ENCODE results near the gene LPP. TPM values are rescaled to one million over a fixed set of nuclear protein-coding genes. Genes with fewer than 3 reads are reported as not detected.
A peak's percentile ranks its signal among the peaks of the same experiment; 100 is the strongest.

LPP gene
- total RNA-seq, 2 experiments from 2014 or later: 51.3 to 58.9 TPM

GRCh38 chr3:188824566-188824965, 670.6 kb downstream of the LPP start:
- Mint-ChIP-seq H3K36me3 (ENCODE audit: low read depth) (no peaks in the 10 kb centered on the region), H3K4me1 (ENCODE audit: low read depth) (no peaks in the 10 kb centered on the region), H3K4me3 (no peak overlapping the region), H3K9me3 (ENCODE audit: insufficient read depth) (no peaks in the 10 kb centered on the region), H3K27me3 (ENCODE audit: low read depth) (no peaks in the 10 kb centered on the region), H3K27ac (no peak overlapping the region)
- ATAC-seq (no peak), DNase-seq (no peak)
- POLR2A ChIA-PET: no interaction called here
- CTCF ChIA-PET: interaction anchor here (1.0 to 1.4 kb wide), 2 partner anchors 130 to 1084 kb away, joined by 3 to 4 read pairs; no protein-coding TSS in a partner anchor

GRCh38 chr3:188825901-188826300, 671.9 kb downstream of the LPP start:
- no peaks in the 10 kb centered on the region for H3K27me3 Mint-ChIP-seq (ENCODE audit: low read depth)
- no peaks in the 10 kb centered on the region for H3K4me1 Mint-ChIP-seq (ENCODE audit: low read depth)
- ChIA-PET POLR2A (no interaction called here), CTCF (no interaction called here)
- H3K36me3 Mint-ChIP-seq (ENCODE audit: low read depth): no peaks in the 10 kb centered on the region
- H3K4me3 Mint-ChIP-seq: no peak overlapping the region
- DNase-seq: no peak
- no peaks in the 10 kb centered on the region for H3K9me3 Mint-ChIP-seq (ENCODE audit: insufficient read depth)
- ATAC-seq: no peak
- H3K27ac Mint-ChIP-seq: no peak overlapping the region

GRCh38 chr3:188826574-188826973, 672.6 kb downstream of the LPP start:
- no peak for DNase-seq
- H3K36me3 Mint-ChIP-seq (ENCODE audit: low read depth): no peaks in the 10 kb centered on the region
- H3K27me3 Mint-ChIP-seq (ENCODE audit: low read depth): no peaks in the 10 kb centered on the region
- ChIA-PET POLR2A (no interaction called here), CTCF (no interaction called here)
- no peaks in the 10 kb centered on the region for H3K9me3 Mint-ChIP-seq (ENCODE audit: insufficient read depth)
- H3K4me3 Mint-ChIP-seq: no peak overlapping the region
- H3K27ac Mint-ChIP-seq: no peak overlapping the region
- H3K4me1 Mint-ChIP-seq (ENCODE audit: low read depth): no peaks in the 10 kb centered on the region
- ATAC-seq: no peak

GRCh38 chr3:188827103-188827502, 673.1 kb downstream of the LPP start:
- ATAC-seq: no peak
- no peaks in the 10 kb centered on the region for H3K36me3 Mint-ChIP-seq (ENCODE audit: low read depth)
- no peak for DNase-seq
- H3K27me3 Mint-ChIP-seq (ENCODE audit: low read depth): no peaks in the 10 kb centered on the region
- no peak overlapping the region for H3K27ac Mint-ChIP-seq
- H3K4me1 Mint-ChIP-seq (ENCODE audit: low read depth): no peaks in the 10 kb centered on the region
- CTCF ChIA-PET: no interaction called here
- H3K4me3 Mint-ChIP-seq: no peak overlapping the region
- POLR2A ChIA-PET: no interaction called here
- H3K9me3 Mint-ChIP-seq (ENCODE audit: insufficient read depth): no peaks in the 10 kb centered on the region

GRCh38 chr3:188827576-188827975, 673.6 kb downstream of the LPP start:
- Mint-ChIP-seq H3K4me1 (ENCODE audit: low read depth) (no peaks in the 10 kb centered on the region), H3K36me3 (ENCODE audit: low read depth) (no peaks in the 10 kb centered on the region), H3K27ac (peak overlapping the region; percentile 5), H3K4me3 (no peak overlapping the region), H3K9me3 (ENCODE audit: insufficient read depth) (no peaks in the 10 kb centered on the region), H3K27me3 (ENCODE audit: low read depth) (no peaks in the 10 kb centered on the region)
- DNase-seq (no peak), ATAC-seq (no peak)
- ChIA-PET CTCF (interaction anchor here (5.8 kb wide), 1 partner anchor 127 kb away, joined by 46 read pairs; no protein-coding TSS in a partner anchor), POLR2A (no interaction called here)

GRCh38 chr3:188829130-188829529, 675.2 kb downstream of the LPP start:
- ATAC-seq: no peak
- H3K27ac Mint-ChIP-seq: no peak overlapping the region
- H3K36me3 Mint-ChIP-seq (ENCODE audit: low read depth): no peaks in the 10 kb centered on the region
- ChIA-PET CTCF (interaction anchor here (2.0 to 5.8 kb wide), 2 partner anchors 125 to 1089 kb away, joined by 7 to 46 read pairs; no protein-coding TSS in a partner anchor), POLR2A (no interaction called here)
- no peak for DNase-seq
- no peaks in the 10 kb centered on the region for H3K27me3 Mint-ChIP-seq (ENCODE audit: low read depth)
- no peaks in the 10 kb centered on the region for H3K9me3 Mint-ChIP-seq (ENCODE audit: insufficient read depth)
- H3K4me3 Mint-ChIP-seq: no peak overlapping the region
- peaks cover 4% of the 10 kb centered on the region for H3K4me1 Mint-ChIP-seq (ENCODE audit: low read depth)

GRCh38 chr3:188829576-188829975, 675.6 kb downstream of the LPP start:
- Mint-ChIP-seq H3K9me3 (ENCODE audit: insufficient read depth) (no peaks in the 10 kb centered on the region), H3K27me3 (ENCODE audit: low read depth) (no peaks in the 10 kb centered on the region), H3K4me3 (no peak overlapping the region), H3K36me3 (ENCODE audit: low read depth) (no peaks in the 10 kb centered on the region), H3K27ac (no peak overlapping the region), H3K4me1 (ENCODE audit: low read depth) (peaks cover 8% of the 10 kb centered on the region)
- no peak for ATAC-seq
- POLR2A ChIA-PET: interaction anchor here (0.5 to 0.7 kb wide), 2 partner anchors 30 to 519 kb away, joined by 3 to 4 read pairs; no protein-coding TSS in a partner anchor
- CTCF ChIA-PET: interaction anchor here (0.6 to 5.8 kb wide), 3 partner anchors 125 to 1089 kb away, joined by 7 to 46 read pairs (median 8); no protein-coding TSS in a partner anchor
- DNase-seq: no peak

- ATAC-seq: no peak
- no peak overlapping the region for H3K27ac Mint-ChIP-seq
- no peak for DNase-seq
- H3K4me3 Mint-ChIP-seq: no peak overlapping the region
- H3K27me3 Mint-ChIP-seq (ENCODE audit: low read depth): no peaks in the 10 kb centered on the region
- no peaks in the 10 kb centered on the region for H3K9me3 Mint-ChIP-seq (ENCODE audit: insufficient read depth)
- POLR2A ChIA-PET: no interaction called here
- H3K4me1 Mint-ChIP-seq (ENCODE audit: low read depth): peaks cover 12% of the 10 kb centered on the region
- CTCF ChIA-PET: interaction anchor here (0.7 to 5.8 kb wide), 6 partner anchors 9 to 1092 kb away, joined by 3 to 46 read pairs (median 4); no protein-coding TSS in a partner anchor
- no peaks in the 10 kb centered on the region for H3K36me3 Mint-ChIP-seq (ENCODE audit: low read depth)
Observed at GRCh38 chr3:188830893-188831292, 676.9 kb downstream of the LPP start.

GRCh38 chr3:188832146-188832545, 678.2 kb downstream of the LPP start:
- Mint-ChIP-seq H3K27me3 (ENCODE audit: low read depth) (no peaks in the 10 kb centered on the region), H3K4me3 (no peak overlapping the region), H3K36me3 (ENCODE audit: low read depth) (no peaks in the 10 kb centered on the region), H3K27ac (no peak overlapping the region), H3K4me1 (ENCODE audit: low read depth) (peaks cover 12% of the 10 kb centered on the region), H3K9me3 (ENCODE audit: insufficient read depth) (no peaks in the 10 kb centered on the region)
- ChIA-PET POLR2A (interaction anchor here (0.5 kb wide), 1 partner anchor 1082 kb away, joined by 5 read pairs; no protein-coding TSS in a partner anchor), CTCF (interaction anchor here (1.5 to 5.8 kb wide), 2 partner anchors 122 to 1091 kb away, joined by 4 to 46 read pairs; no protein-coding TSS in a partner anchor)
- ATAC-seq (no peak), DNase-seq (no peak)

GRCh38 chr3:188832961-188833721, 679.2 kb downstream of the LPP start:
- H3K4me3 Mint-ChIP-seq: no peak overlapping the region
- H3K9me3 Mint-ChIP-seq (ENCODE audit: insufficient read depth): no peaks in the 10 kb centered on the region
- H3K4me1 Mint-ChIP-seq (ENCODE audit: low read depth): peaks cover 12% of the 10 kb centered on the region
- no peak for ATAC-seq
- ChIA-PET CTCF (interaction anchor here (5.8 kb wide), 1 partner anchor 121 kb away, joined by 46 read pairs; no protein-coding TSS in a partner anchor), POLR2A (interaction anchor here (0.5 kb wide), 1 partner anchor 1083 kb away, joined by 5 read pairs; no protein-coding TSS in a partner anchor)
- no peaks in the 10 kb centered on the region for H3K27me3 Mint-ChIP-seq (ENCODE audit: low read depth)
- no peak overlapping the region for H3K27ac Mint-ChIP-seq
- no peaks in the 10 kb centered on the region for H3K36me3 Mint-ChIP-seq (ENCODE audit: low read depth)
- DNase-seq: no peak

- Mint-ChIP-seq H3K27ac (no peak overlapping the region), H3K36me3 (ENCODE audit: low read depth) (peaks cover 5% of the 10 kb centered on the region), H3K4me1 (ENCODE audit: low read depth) (peaks cover 12% of the 10 kb centered on the region), H3K9me3 (ENCODE audit: insufficient read depth) (peaks cover 6% of the 10 kb centered on the region), H3K4me3 (no peak overlapping the region), H3K27me3 (ENCODE audit: low read depth) (no peaks in the 10 kb centered on the region)
- ATAC-seq (peak; percentile 78), DNase-seq (peak; percentile 56)
- CTCF ChIA-PET: interaction anchor here (1.0 to 2.7 kb wide), 7 partner anchors 15 to 1096 kb away, joined by 3 to 9 read pairs (median 6); no protein-coding TSS in a partner anchor
- POLR2A ChIA-PET: no interaction called here
Observed at GRCh38 chr3:188834349-188834748, 680.4 kb downstream of the LPP start.

- Mint-ChIP-seq H3K9me3 (ENCODE audit: insufficient read depth) (peaks cover 6% of the 10 kb centered on the region), H3K36me3 (ENCODE audit: low read depth) (peaks cover 5% of the 10 kb centered on the region), H3K27me3 (ENCODE audit: low read depth) (no peaks in the 10 kb centered on the region), H3K4me1 (ENCODE audit: low read depth) (peaks cover 8% of the 10 kb centered on the region), H3K4me3 (no peak overlapping the region), H3K27ac (no peak overlapping the region)
- DNase-seq: no peak
- no peak for ATAC-seq
- POLR2A ChIA-PET: no interaction called here
- CTCF ChIA-PET: interaction anchor here (1.3 kb wide), 1 partner anchor 9 kb away, joined by 4 read pairs; no protein-coding TSS in a partner anchor
Observed at GRCh38 chr3:188839187-188839695, 685.3 kb downstream of the LPP start.
